ENCODE results near the gene SLC2A5.
"Not testable (repeated sequence)": the region's sequence is repeated elsewhere in the genome, so short reads cannot be mapped to it uniquely, and the experiment has no call there.

SLC2A5 gene

GRCh38 chr1:9035226-9035625 is 34.2 kb downstream of the SLC2A5 start:
- no peak for DNase-seq (ENCODE audit: low spot score)
- TF ChIP-seq CTCF (IDR thresholded peaks at IDR 0.05), result no peak
- H3K4me3 ChIP-seq, result no peak overlapping the region
- no peak overlapping the region for H3K27ac ChIP-seq

- no peak overlapping the region for H3K4me3 ChIP-seq
- no peak overlapping the region for H3K27ac ChIP-seq
- no peak for TF ChIP-seq CTCF (IDR thresholded peaks at IDR 0.05)
- no peak for DNase-seq (ENCODE audit: low spot score)
Observed at GRCh38 chr1:9033363-9033762, 36.1 kb downstream of the SLC2A5 start.

- no peak for DNase-seq (ENCODE audit: low spot score)
- H3K4me3 ChIP-seq, result no peak overlapping the region
- TF ChIP-seq CTCF (IDR thresholded peaks at IDR 0.05), result no peak
Observed at GRCh38 chr1:9031484-9032259, 37.8 kb downstream of the SLC2A5 start.

GRCh38 chr1:9031077-9031476 is 38.4 kb downstream of the SLC2A5 start:
- H3K4me3 ChIP-seq; H3K27ac ChIP-seq; DNase-seq (ENCODE audit: low spot score): not testable (repeated sequence)

More at GRCh38 chr1:9031484-9032259, 37.8 kb downstream of the SLC2A5 start:
- no peak overlapping the region for H3K27ac ChIP-seq

GRCh38 chr1:9028921-9029705 is 40.3 kb downstream of the SLC2A5 start:
- no peak for TF ChIP-seq CTCF (IDR thresholded peaks at IDR 0.05)
- no peak for DNase-seq (ENCODE audit: low spot score)
- H3K27ac ChIP-seq, result no peak overlapping the region
- H3K4me3 ChIP-seq, result no peak overlapping the region

GRCh38 chr1:9027307-9027706 is 42.1 kb downstream of the SLC2A5 start:
- Histone ChIP-seq H3K4me3 (no peak overlapping the region), H3K27ac (no peak overlapping the region)
- no peak for TF ChIP-seq CTCF (IDR thresholded peaks at IDR 0.05)
- no peak for DNase-seq (ENCODE audit: low spot score)

GRCh38 chr1:9025449-9025848 is 44.0 kb downstream of the SLC2A5 start:
- DNase-seq (ENCODE audit: low spot score), result no peak
- TF ChIP-seq CTCF (IDR thresholded peaks at IDR 0.05), result no peak
- Histone ChIP-seq H3K4me3 (no peak overlapping the region), H3K27ac (no peak overlapping the region)

Data from coronary artery (tissue), 2 donors.